Ovary (tissue), 9 donors: ENCODE measurements around the gene POR. TPM values are rescaled to one million over a fixed set of nuclear protein-coding genes. Genes with fewer than 3 reads are reported as not detected.
A peak's percentile ranks its signal among the peaks of the same experiment; 100 is the strongest.
"Not testable (repeated sequence)": the region's sequence is repeated elsewhere in the genome, so short reads cannot be mapped to it uniquely, and the experiment has no call there.

Experiments
- DNase-seq, 5 donors: peaks; one replicate each; pipeline ENCODE4 v3.0.0-alpha.2; 2019 to 2020
- H3K27ac ChIP-seq, 2 donors: fragments of 200-600 bp; one replicate each; pipeline versions ENCODE4 v1.5.1 to v1.8.0; 2019 to 2022
- H3K27me3 ChIP-seq: fragments of 200-600 bp; one replicate; pipeline ENCODE4 v1.8.0; 2022
- H3K36me3 ChIP-seq: fragments of 200-600 bp; sonication (generic); one replicate; pipeline ENCODE4 v1.5.1; 2019
- H3K4me1 ChIP-seq: one replicate; pipeline ENCODE4 v1.8.1; 2013; ENCODE audit warnings: mild to moderate bottlenecking, moderate library complexity; ENCODE audit not compliant: insufficient read depth
- H3K4me3 ChIP-seq: fragments of 200-600 bp; sonication (generic); one replicate; pipeline ENCODE4 v1.5.1; 2017
- H3K9me3 ChIP-seq, 2 donors: fragments of 200-600 bp in 1 of 2; sonication (generic) in 1 of 2; one replicate each; pipeline versions ENCODE4 v1.5.1 to v1.8.1; 2013 to 2019; ENCODE audit warnings: mild to moderate bottlenecking in 1 of 2, moderate library complexity in 1 of 2
- CTCF ChIP-seq, 3 donors: fragments of 450-650 bp in 2 of 3; fragments of 200-600 bp in 1 of 3; IDR thresholded peaks; one replicate each; pipeline versions ENCODE4 v1.5.1 to v1.8.0; 2016 to 2022; ENCODE audit warnings: antibody characterized with exemption in 3 of 3, mild to moderate bottlenecking in 1 of 3
- EP300 ChIP-seq: sonication (generic); formaldehyde crosslinking; IDR thresholded peaks from one replicate; pipeline ENCODE4 v1.6.1; 2017; ENCODE audit warnings: antibody characterized with exemption
- POLR2A ChIP-seq: fragments of 450-650 bp; IDR thresholded peaks from one replicate; pipeline ENCODE4 v1.6.1; 2017; ENCODE audit warnings: antibody characterized with exemption, mild to moderate bottlenecking, moderate library complexity
- WGBS, 3 donors: extraction: QIAGEN DNeasy Blood & Tissue Kit in 1 of 3; methylation state at CpG; one replicate each; pipeline versions ENCODE4 v1.1.5 to v1.1.7; 2013 to 2017; 5-methylcytosine and 5-hydroxymethylcytosine counted together
- intact Hi-C, 4 donors: fragments of 100-400 bp; cut with DNase I; formaldehyde crosslinking; loops; one replicate each; pipeline versions ENCODE4 v1.11.0 to v1.15.1; 2022 to 2023
- polyA plus RNA-seq, 2 donors: library from polyadenylated mRNA; stranded (reverse); fragments of 200-250 nt in 1 of 2; fragments of 350-450 nt in 1 of 2; fragmentation: Illumina TruSeq in 1 of 2; extraction: RNeasy Lipid Tissue Mini Kit (QIAGEN cat#74804) in 1 of 2; gene quantifications; one replicate each; pipeline ENCODE4 v1.2.3, GENCODE V29; 2013 to 2014
- total RNA-seq, 7 donors: library from RNA; depleted of rRNA in 2 of 7; stranded (reverse); fragments of >200 nt in 2 of 7; fragmentation: NEBNext Ultra II Directional in 3 of 7; extraction: Animal tissue kit (Norgen Biotek cat#: 25700) in 3 of 7; gene quantifications; one replicate each; pipeline versions ENCODE4 v1.1.0 to v1.2.4, GENCODE V29; 2016 to 2023
- donor health status: DM: no; HTN: no; CAD: no; lungs with moderate emphysema.
- donor health status: DM: no; HTN: no; CAD: no.
- donor health status: Bipolar disorder and iron deficiency.
- donor health status: DM: yes; HTN: yes; CAD: no.
- donor health status: DM: no; HTN: no; CAD: no.
- donor health status: DM: yes; HTN: yes; CAD: no.

The POR gene
- total and polyA plus RNA-seq, 9 donors, result 71.8 to 191 (median 144) TPM

DNA sequence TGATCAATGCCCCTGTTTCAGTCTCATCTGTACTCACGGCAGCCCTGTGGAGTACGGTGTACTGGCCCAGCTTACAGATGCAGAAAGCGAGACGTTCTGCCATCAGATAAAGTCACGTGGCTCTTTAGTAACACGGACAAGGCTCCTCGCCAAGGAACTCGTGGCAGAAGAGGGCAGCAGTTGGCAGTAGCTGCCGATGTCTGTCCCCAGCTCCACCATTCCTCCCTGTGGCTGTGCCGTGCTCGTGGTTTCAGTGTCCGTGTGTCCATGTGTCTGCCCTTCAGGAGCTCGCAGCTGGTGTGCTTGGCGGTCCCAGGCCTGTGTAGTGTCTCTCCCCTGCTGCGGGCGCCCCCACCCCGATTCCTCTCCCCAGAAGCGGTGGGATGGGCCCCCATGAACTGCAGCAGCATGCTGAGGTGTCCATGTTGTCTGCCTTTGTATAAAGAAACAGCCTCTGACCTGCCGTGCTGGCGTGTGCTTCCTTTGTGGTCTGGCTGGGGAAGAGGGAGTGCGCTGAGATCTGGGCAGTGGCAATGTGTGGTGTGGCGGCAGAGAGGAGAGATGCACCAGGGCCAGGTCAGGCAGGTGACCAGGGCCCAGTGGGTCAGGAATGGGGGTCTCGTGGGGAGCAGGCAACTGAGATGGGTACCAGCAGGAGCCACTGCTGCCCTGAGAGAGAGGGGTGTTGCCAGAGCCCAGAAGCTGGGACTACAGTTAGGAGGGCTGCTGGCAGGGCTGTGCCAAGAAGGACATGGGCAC, 26.3 kb upstream of the POR start:
- WGBS, 3 donors, result 73 to 80% (median 75%) methylated on average over 21 to 23 of the region's 23 CpGs
- Histone ChIP-seq H3K27me3 (no peaks in the 10 kb centered on the region), H3K4me3 (no peak overlapping the region), H3K4me1 (peaks cover 12% of the 10 kb centered on the region), H3K9me3 (no peaks in the 10 kb centered on the region), H3K27ac (no peak overlapping the region), H3K36me3 (no peaks in the 10 kb centered on the region)
- intact Hi-C loops, result no loop called here
- DNase-seq, result no peak
- no peak for TF ChIP-seq EP300
- TF ChIP-seq POLR2A, result no peak
- no peak for TF ChIP-seq CTCF (IDR thresholded peaks at IDR 0.05)

GRCh38 chr7:75889223-75889825, 25.6 kb upstream of the POR start:
- Histone ChIP-seq H3K27ac (no peak overlapping the region), H3K9me3 (no peaks in the 10 kb centered on the region), H3K27me3 (no peaks in the 10 kb centered on the region), H3K4me1 (peaks cover 12% of the 10 kb centered on the region), H3K4me3 (no peak overlapping the region), H3K36me3 (no peaks in the 10 kb centered on the region)
- intact Hi-C loops, result no loop called here
- 71 to 80% (median 80%) methylated on average over 11 of the region's 11 CpGs for WGBS, 3 donors
- TF ChIP-seq CTCF (IDR thresholded peaks at IDR 0.05), result no peak
- TF ChIP-seq POLR2A, result no peak
- TF ChIP-seq EP300, result no peak
- DNase-seq, result no peak

DNA sequence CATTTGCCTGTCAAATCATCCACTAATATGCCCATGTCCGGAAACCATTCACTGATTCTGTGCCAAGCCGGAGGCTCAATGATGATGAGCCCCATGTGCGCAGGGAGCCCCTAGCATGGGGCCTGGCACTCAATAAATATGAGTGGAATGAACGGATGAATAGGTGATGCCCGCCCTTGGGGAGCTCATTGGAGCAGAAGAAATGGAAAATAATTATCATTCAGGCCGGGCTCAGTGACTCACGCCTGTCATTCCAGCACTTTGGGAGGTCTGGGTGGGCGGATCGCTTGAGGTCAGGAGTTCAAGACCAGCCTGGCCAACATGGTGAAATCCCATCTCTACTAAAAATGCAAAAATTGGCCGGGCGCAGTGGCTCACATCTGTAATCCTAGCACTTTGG, 25.1 kb upstream of the POR start:
- intact Hi-C loops, result no loop called here
- Histone ChIP-seq H3K27me3 (no peaks in the 10 kb centered on the region), H3K27ac (no peak overlapping the region)

GRCh38 chr7:75891237-75891636, 23.7 kb upstream of the POR start:
- DNase-seq, H3K9me3 ChIP-seq, H3K4me3 ChIP-seq, H3K27ac ChIP-seq, H3K27me3 ChIP-seq, intact Hi-C loops, H3K36me3 ChIP-seq: not testable (repeated sequence)
- 73 to 84% (median 77%) methylated on average over 7 of the region's 7 CpGs for WGBS, 3 donors
- peaks cover 12% of the 10 kb centered on the region for H3K4me1 ChIP-seq

More for the DNA sequence above, 25.1 kb upstream of the POR start:
- Histone ChIP-seq H3K36me3 (no peaks in the 10 kb centered on the region), H3K9me3 (no peaks in the 10 kb centered on the region), H3K4me1 (peaks cover 12% of the 10 kb centered on the region), H3K4me3 (no peak overlapping the region)
- WGBS, 3 donors, result 39 to 73% (median 60%) methylated on average over 11 of the region's 11 CpGs
- TF ChIP-seq POLR2A (no peak), CTCF (IDR thresholded peaks at IDR 0.05) (no peak), EP300 (no peak)
- peak in 1 of 5 donors; percentile 56 for DNase-seq

GRCh38 chr7:75891815-75892411, 23.0 kb upstream of the POR start:
- no peaks in the 10 kb centered on the region for H3K9me3 ChIP-seq
- TF ChIP-seq POLR2A (no peak), EP300 (no peak), CTCF (IDR thresholded peaks at IDR 0.05) (no peak)
- no peak overlapping the region for H3K27ac ChIP-seq
- no peak for DNase-seq
- intact Hi-C loops, result no loop called here
- H3K4me3 ChIP-seq, result no peak overlapping the region
- no peaks in the 10 kb centered on the region for H3K36me3 ChIP-seq
- WGBS, 3 donors, result 88 to 95% (median 89%) methylated on average over 7 of the region's 7 CpGs
- H3K27me3 ChIP-seq, result no peaks in the 10 kb centered on the region
- H3K4me1 ChIP-seq, result peaks cover 15% of the 10 kb centered on the region
